OCI-LY1 (cell line): Measurements from ENCODE around the gene GNAL.

Experiments used
- H2AFZ ChIP-seq: fragments of 200-600 bp; sonication (generic), shearing (Covaris generic); 2 replicates; pipeline ENCODE4 v1.6.0; 2014; ENCODE audit warnings: antibody characterized with exemption, mild to moderate bottlenecking, low read length
- H3F3A ChIP-seq: fragments of 200-600 bp; sonication (generic), shearing (Covaris generic); 2 replicates; pipeline ENCODE4 v1.6.0; 2014; ENCODE audit warnings: mild to moderate bottlenecking, antibody characterized with exemption, low read length, moderate library complexity; ENCODE audit not compliant: insufficient read depth
- H3K27ac ChIP-seq: fragments of 200-600 bp; sonication (generic); 2 replicates; pipeline ENCODE4 v1.5.1; 2014; ENCODE audit warnings: low read length, mixed run types, mild to moderate bottlenecking, low read depth; ENCODE audit not compliant: poor library complexity, severe bottlenecking
- H3K27me3 ChIP-seq: fragments of 200-600 bp; sonication (generic); 2 replicates; pipeline ENCODE4 v1.6.0; 2014; ENCODE audit warnings: antibody characterized with exemption, mild to moderate bottlenecking, low read length, moderate library complexity; ENCODE audit not compliant: insufficient read depth
- H3K36me3 ChIP-seq: fragments of 200-600 bp; sonication (generic); 2 replicates; pipeline ENCODE4 v1.6.1; 2014; ENCODE audit warnings: mild to moderate bottlenecking, antibody characterized with exemption, low read length, moderate library complexity, mixed read lengths; ENCODE audit not compliant: insufficient read depth
- H3K4me1 ChIP-seq: fragments of 200-600 bp; sonication (generic); 2 replicates; pipeline ENCODE4 v1.5.1; 2014; ENCODE audit warnings: mild to moderate bottlenecking, low read length, moderate library complexity; ENCODE audit not compliant: insufficient read depth, severe bottlenecking
- H3K4me2 ChIP-seq: fragments of 200-600 bp; sonication (generic), shearing (Covaris generic); 2 replicates; pipeline ENCODE4 v1.6.1; 2014; ENCODE audit warnings: low read length
- H3K4me3 ChIP-seq: fragments of 200-600 bp; sonication (generic); 2 replicates; pipeline ENCODE4 v1.5.1; 2014; ENCODE audit warnings: low read length, low read depth, mild to moderate bottlenecking, mixed read lengths; ENCODE audit not compliant: poor library complexity, severe bottlenecking
- H3K79me2 ChIP-seq: fragments of 200-600 bp; shearing (Covaris generic); 2 replicates; pipeline ENCODE4 v1.6.1; 2016; ENCODE audit warnings: mixed run types, low read length, mixed read lengths; ENCODE audit not compliant: insufficient read depth
- H3K9ac ChIP-seq: fragments of 200-600 bp; sonication (generic), shearing (Covaris generic); 2 replicates; pipeline ENCODE4 v1.6.1; 2014; ENCODE audit warnings: mild to moderate bottlenecking, low read length, mixed read lengths
- H3K9me2 ChIP-seq: fragments of 200-600 bp; sonication (generic), shearing (Covaris generic); 2 replicates; pipeline ENCODE4 v1.6.1; 2014; ENCODE audit warnings: low read depth, mild to moderate bottlenecking, low read length, mixed read lengths
- H3K9me3 ChIP-seq: fragments of 200-600 bp; shearing (Covaris generic); 2 replicates; pipeline ENCODE4 v1.6.1; 2014; ENCODE audit warnings: low read length, mixed read lengths
- H4K20me1 ChIP-seq: fragments of 200-600 bp; sonication (generic), shearing (Covaris generic); 2 replicates; pipeline ENCODE4 v1.6.0; 2016; ENCODE audit warnings: mild to moderate bottlenecking, low read length; ENCODE audit not compliant: insufficient read depth
- EZH2 ChIP-seq: fragments of 200-600 bp; sonication (generic), shearing (Covaris generic); IDR thresholded peaks from 2 replicates; pipeline ENCODE4 v1.8.0; 2017; ENCODE audit warnings: borderline replicate concordance, mixed run types, mild to moderate bottlenecking, antibody characterized with exemption, low read length, moderate library complexity, mixed read lengths
- TF ChIP-seq, protein P1 (sequence below): fragments of 200-600 bp; sonication (generic), shearing (Covaris generic); IDR thresholded peaks from 2 replicates; pipeline ENCODE4 v1.5.1; 2017; ENCODE audit warnings: mild to moderate bottlenecking, antibody characterized with exemption, low read length, moderate library complexity, mixed read lengths

GNAL gene

DNA sequence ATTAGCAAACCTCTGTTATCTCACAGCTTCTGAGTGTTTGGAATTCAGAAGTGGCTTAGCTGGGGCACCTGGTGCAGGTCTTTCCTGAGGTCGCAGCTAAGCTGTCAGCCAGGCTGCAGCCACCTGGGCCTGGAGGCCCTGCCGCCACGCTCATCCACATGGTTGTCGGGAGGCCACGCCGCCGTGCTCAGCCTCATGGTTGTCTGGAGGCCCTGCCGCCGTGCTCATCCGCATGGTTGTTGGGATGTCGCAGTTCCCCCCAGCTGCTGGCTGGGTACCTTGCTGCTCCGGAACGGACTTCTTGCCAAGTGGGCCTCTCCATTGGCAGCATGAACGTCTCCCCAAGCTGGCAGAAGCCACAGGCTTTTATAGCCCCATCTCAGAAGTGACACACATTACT, 243.3 kb downstream of the GNAL start:
- Histone ChIP-seq H2AFZ (no peak overlapping the region), H3K79me2 (no peaks in the 10 kb centered on the region), H3K9me3 (no peaks in the 10 kb centered on the region), H3K4me1 (no peaks in the 10 kb centered on the region), H3K4me3 (no peak overlapping the region), H3K9me2 (no peaks in the 10 kb centered on the region), H3K27me3 (no peaks in the 10 kb centered on the region), H3F3A (no peaks in the 10 kb centered on the region), H3K36me3 (no peaks in the 10 kb centered on the region), H3K4me2 (no peak overlapping the region), H4K20me1 (no peaks in the 10 kb centered on the region), H3K27ac (no peak overlapping the region), H3K9ac (no peak overlapping the region)
- TF ChIP-seq EZH2, result no peak
- TF ChIP-seq, protein P1, sequence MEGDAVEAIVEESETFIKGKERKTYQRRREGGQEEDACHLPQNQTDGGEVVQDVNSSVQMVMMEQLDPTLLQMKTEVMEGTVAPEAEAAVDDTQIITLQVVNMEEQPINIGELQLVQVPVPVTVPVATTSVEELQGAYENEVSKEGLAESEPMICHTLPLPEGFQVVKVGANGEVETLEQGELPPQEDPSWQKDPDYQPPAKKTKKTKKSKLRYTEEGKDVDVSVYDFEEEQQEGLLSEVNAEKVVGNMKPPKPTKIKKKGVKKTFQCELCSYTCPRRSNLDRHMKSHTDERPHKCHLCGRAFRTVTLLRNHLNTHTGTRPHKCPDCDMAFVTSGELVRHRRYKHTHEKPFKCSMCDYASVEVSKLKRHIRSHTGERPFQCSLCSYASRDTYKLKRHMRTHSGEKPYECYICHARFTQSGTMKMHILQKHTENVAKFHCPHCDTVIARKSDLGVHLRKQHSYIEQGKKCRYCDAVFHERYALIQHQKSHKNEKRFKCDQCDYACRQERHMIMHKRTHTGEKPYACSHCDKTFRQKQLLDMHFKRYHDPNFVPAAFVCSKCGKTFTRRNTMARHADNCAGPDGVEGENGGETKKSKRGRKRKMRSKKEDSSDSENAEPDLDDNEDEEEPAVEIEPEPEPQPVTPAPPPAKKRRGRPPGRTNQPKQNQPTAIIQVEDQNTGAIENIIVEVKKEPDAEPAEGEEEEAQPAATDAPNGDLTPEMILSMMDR, result no peak
